ENCODE data around the gene MXRA7. TPM values are rescaled to one million over a fixed set of nuclear protein-coding genes. Genes with fewer than 3 reads are reported as not detected.

The MXRA7 gene
- total and polyA plus RNA-seq, 2 donors (not counting 3 experiments of a cell fraction or from before 2014, with no cell fraction given) = 49.5 to 95.8 TPM

GRCh38 chr17:76659928-76660655, 50.7 kb downstream of the MXRA7 start:
- no peak for FAIRE-seq

GRCh38 chr17:76658242-76658662, 52.5 kb downstream of the MXRA7 start:
- H3K4me2 ChIP-seq (ENCODE audit: insufficient read depth, low read length) = no peak overlapping the region
- DNase-seq (ENCODE audit: low read depth, low spot score) = no peak
- BruUV-seq (replicated peaks) = no TSS peak
- H3K79me2 ChIP-seq (ENCODE audit: control insufficient read depth, insufficient read depth, low read length) = no peaks in the 10 kb centered on the region
- H3K4me1 ChIP-seq (ENCODE audit: control insufficient read depth, extremely low read depth, insufficient read depth, low read length) = no peaks in the 10 kb centered on the region
- TF ChIP-seq JUN (IDR thresholded peaks at IDR 0.05; ENCODE audit: borderline replicate concordance, insufficient read depth, insufficient read length, low read depth) (no peak), MYC (IDR thresholded peaks at IDR 0.05; ENCODE audit: low read depth, low read length) (no peak), GATA2 (IDR thresholded peaks at IDR 0.05; ENCODE audit: insufficient read depth, insufficient read length, low read depth, low read length) (no peak), CTCF (IDR thresholded peaks at IDR 0.05; ENCODE audit: extremely low read depth in 1 of 2, insufficient read depth in 1 of 2, low read depth in 1 of 2, low read length in 2 of 2) (no peak), MAX (IDR thresholded peaks at IDR 0.05; ENCODE audit: insufficient read depth, insufficient read length) (no peak), POLR2AphosphoS5 (IDR thresholded peaks at IDR 0.05; ENCODE audit: insufficient read depth, low read depth, low read length) (no peak), POLR2A (IDR thresholded peaks at IDR 0.05; ENCODE audit: low read depth, low read length) (no peak), FOS (IDR thresholded peaks at IDR 0.05; ENCODE audit: borderline replicate concordance, insufficient read depth, low read length) (no peak), EZH2 (IDR thresholded peaks at IDR 0.05; ENCODE audit: borderline replicate concordance, low read depth, low read length, severe bottlenecking) (no peak)
- no peak overlapping the region for H3K4me3 ChIP-seq (replicated peaks in 1 of 3; ENCODE audit: insufficient read depth in 1 of 3, low read depth in 1 of 3, low read length in 3 of 3)
- H3K27me3 ChIP-seq (ENCODE audit: control insufficient read depth in 2 of 2, insufficient read depth in 2 of 2, low read length in 2 of 2) = no peaks in the 10 kb centered on the region
- no peak for FAIRE-seq
- no peaks in the 10 kb centered on the region for H3K9me1 ChIP-seq (replicated peaks; ENCODE audit: control insufficient read depth, extremely low read depth, insufficient read depth, low read length)
- dilution Hi-C loops (cut with MboI; ENCODE audit: extremely low pct_ligation_motif_present, low sequenced_read_pairs) = no loop called here
- H3K36me3 ChIP-seq (ENCODE audit: control insufficient read depth in 2 of 2, extremely low read depth in 1 of 2, insufficient read depth in 2 of 2, low read length in 2 of 2) = no peaks in the 10 kb centered on the region
- no peaks in the 10 kb centered on the region for H4K20me1 ChIP-seq (replicated peaks; ENCODE audit: control insufficient read depth, extremely low read depth, insufficient read depth, low read length)
- no peak overlapping the region for H2AFZ ChIP-seq (ENCODE audit: low read depth, low read length)
- ChIA-PET POLR2A (no interaction called here), CTCF (interaction anchor here (1.3 kb wide), 1 partner anchor 13 kb away, joined by 3 read pairs; no protein-coding TSS in a partner anchor)
- H3K9me3 ChIP-seq (replicated peaks; ENCODE audit: control insufficient read depth, insufficient read depth, low read length) = no peaks in the 10 kb centered on the region
- H3K27ac ChIP-seq (ENCODE audit: insufficient read depth, low read depth, low read length) = no peak overlapping the region
- intact Hi-C loops (cut with micrococcal nuclease) = no loop called here
- H3K9ac ChIP-seq (replicated peaks; ENCODE audit: extremely low read depth, insufficient read depth, low read length) = no peak overlapping the region

More at GRCh38 chr17:76659928-76660655, 50.7 kb downstream of the MXRA7 start:
- Histone ChIP-seq H3K27ac (ENCODE audit: insufficient read depth, low read depth, low read length) (no peak overlapping the region), H4K20me1 (replicated peaks; ENCODE audit: control insufficient read depth, extremely low read depth, insufficient read depth, low read length) (no peaks in the 10 kb centered on the region), H3K4me2 (ENCODE audit: insufficient read depth, low read length) (no peak overlapping the region), H3K9me3 (replicated peaks; ENCODE audit: control insufficient read depth, insufficient read depth, low read length) (no peaks in the 10 kb centered on the region), H3K27me3 (ENCODE audit: control insufficient read depth in 2 of 2, insufficient read depth in 2 of 2, low read length in 2 of 2) (peaks cover 4 to 5% of the 10 kb centered on the region in 2 experiments), H3K79me2 (ENCODE audit: control insufficient read depth, insufficient read depth, low read length) (no peaks in the 10 kb centered on the region), H3K4me1 (ENCODE audit: control insufficient read depth, extremely low read depth, insufficient read depth, low read length) (no peaks in the 10 kb centered on the region), H3K36me3 (ENCODE audit: control insufficient read depth in 2 of 2, extremely low read depth in 1 of 2, insufficient read depth in 2 of 2, low read length in 2 of 2) (no peaks in the 10 kb centered on the region), H3K4me3 (replicated peaks in 1 of 3; ENCODE audit: insufficient read depth in 1 of 3, low read depth in 1 of 3, low read length in 3 of 3) (no peak overlapping the region), H3K9me1 (replicated peaks; ENCODE audit: control insufficient read depth, extremely low read depth, insufficient read depth, low read length) (no peaks in the 10 kb centered on the region), H3K9ac (replicated peaks; ENCODE audit: extremely low read depth, insufficient read depth, low read length) (no peak overlapping the region), H2AFZ (ENCODE audit: low read depth, low read length) (no peak overlapping the region)
- ChIA-PET CTCF (no interaction called here), POLR2A (no interaction called here)
- intact Hi-C loops (cut with micrococcal nuclease) = no loop called here
- no TSS peak for BruUV-seq (replicated peaks)
- TF ChIP-seq POLR2AphosphoS5 (IDR thresholded peaks at IDR 0.05; ENCODE audit: insufficient read depth, low read depth, low read length) = no peak
- no peak for TF ChIP-seq MAX (IDR thresholded peaks at IDR 0.05; ENCODE audit: insufficient read depth, insufficient read length)
- no peak for TF ChIP-seq POLR2A (IDR thresholded peaks at IDR 0.05; ENCODE audit: low read depth, low read length)
- TF ChIP-seq JUN (IDR thresholded peaks at IDR 0.05; ENCODE audit: borderline replicate concordance, insufficient read depth, insufficient read length, low read depth) = no peak
- TF ChIP-seq MYC (IDR thresholded peaks at IDR 0.05; ENCODE audit: low read depth, low read length) = no peak
- no peak for DNase-seq (ENCODE audit: low read depth, low spot score)
- dilution Hi-C loops (cut with MboI; ENCODE audit: extremely low pct_ligation_motif_present, low sequenced_read_pairs) = no loop called here
